H1 (cell line): ENCODE measurements around the gene AQP7. TPM values are rescaled to one million over a fixed set of nuclear protein-coding genes. Genes with fewer than 3 reads are reported as not detected.

Source experiments
- ATF3 ChIP-seq: IDR thresholded peaks from 2 replicates; pipeline ENCODE4 v1.6.1; 2011; ENCODE audit warnings: low read depth, mild to moderate bottlenecking, low read length; ENCODE audit not compliant: insufficient read depth
- CHD2 ChIP-seq: IDR thresholded peaks from 2 replicates; pipeline ENCODE4 v1.6.1; 2012; ENCODE audit warnings: low read length, improper control_type of control experiment
- EGR1 ChIP-seq: IDR thresholded peaks from 2 replicates; pipeline ENCODE4 v1.6.1; 2011; ENCODE audit warnings: low read depth, low read length, borderline replicate concordance
- JUN ChIP-seq: IDR thresholded peaks from 2 replicates; pipeline ENCODE4 v1.6.1; 2011; ENCODE audit warnings: low read depth, mild to moderate bottlenecking, improper control_type of control experiment, low read length
- POLR2A ChIP-seq, 2 experiments: IDR thresholded peaks; 1 replicate in 1 of 2; 2 replicates in 1 of 2; pipeline ENCODE4 v1.6.1; 2011; ENCODE audit warnings: low read depth in 2 of 2, low read length in 2 of 2, mild to moderate bottlenecking in 2 of 2; ENCODE audit errors: control extremely low read depth in 1 of 2
- polyA plus RNA-seq, 7 experiments: library from polyadenylated mRNA; depleted of rRNA in 3 of 7; stranded (reverse) in 5 of 7; unstranded in 2 of 7; fragments of >200 nt in 5 of 7; fragments of 200-250 nt in 2 of 7; gene quantifications; 1 replicate in 5 of 7; 2 replicates in 1 of 7; 4 replicates in 1 of 7; pipeline versions ENCODE4 v1.2.1 to v1.2.3, GENCODE V29; 2011 to 2013; ENCODE audit warnings: missing spikeins in 2 of 7, mixed read lengths in 2 of 7
- total RNA-seq: library from RNA; stranded (reverse); fragmentation: NEBNext Ultra II Directional; extraction: Animal tissue kit (Norgen Biotek cat#: 25700); gene quantifications from 2 replicates; pipeline ENCODE4 v1.2.1, GENCODE V29; 2021

The AQP7 gene
- total and polyA plus RNA-seq, 2 of the 8 experiments (the other 6 are each of a cell fraction or from before 2014, with no cell fraction given): not detected

DNA sequence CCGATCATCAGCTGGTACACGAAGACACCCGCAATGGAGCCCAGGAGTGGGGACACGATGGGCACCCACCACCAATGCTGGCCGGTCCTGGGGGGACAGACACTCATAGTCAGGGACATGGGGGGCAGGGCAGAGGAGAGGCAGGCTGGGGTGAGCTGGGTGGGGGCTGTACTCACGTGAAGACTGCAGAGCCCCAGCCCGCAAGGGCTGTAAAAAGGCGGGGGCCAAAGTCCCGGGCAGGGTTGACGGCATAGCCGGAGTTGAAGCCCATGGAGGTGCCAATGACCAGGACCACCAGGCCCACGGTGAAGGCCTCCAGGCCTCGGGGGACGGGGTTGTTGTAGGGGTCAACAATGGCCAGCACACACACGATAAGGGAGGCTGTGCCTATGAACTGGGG lies 39.8 kb upstream of the AQP7 start (continued):
- no peak for TF ChIP-seq ATF3
- TF ChIP-seq EGR1: no peak
- no peak for TF ChIP-seq CHD2
- TF ChIP-seq POLR2A (IDR thresholded peaks at IDR 0.05; ENCODE audit: control extremely low read depth in 1 of 2, low read depth in 2 of 2, low read length in 2 of 2): no peak
- no peak for TF ChIP-seq JUN
